Smooth muscle cell (in vitro differentiated cells): ENCODE results near the gene GCC2. TPM values are rescaled to one million over a fixed set of nuclear protein-coding genes. Genes with fewer than 3 reads are reported as not detected.

ENCODE experiments used
- DNase-seq: peaks from one replicate; lab custom pipeline; 2025; ENCODE audit not compliant: unreplicated experiment; lab: John Stamatoyannopoulos, UW
- H2AFZ ChIP-seq: fragments of 200-600 bp; sonication (generic); 2 replicates; pipeline ENCODE4 v1.6.0; 2016; ENCODE audit warnings: antibody characterized with exemption, low read depth, mild to moderate bottlenecking
- H3F3A ChIP-seq: fragments of 200-600 bp; sonication (generic); 2 replicates; pipeline ENCODE4 v1.6.0; 2017; ENCODE audit warnings: antibody characterized with exemption, low read depth
- H3K27ac ChIP-seq: fragments of 200-600 bp; sonication (generic); 2 replicates; pipeline ENCODE4 v1.5.1; 2016; ENCODE audit warnings: low read depth, mild to moderate bottlenecking
- H3K27me3 ChIP-seq: fragments of 200-600 bp; sonication (generic); 2 replicates; pipeline ENCODE4 v1.6.1; 2016; ENCODE audit warnings: low read depth, mild to moderate bottlenecking
- H3K36me3 ChIP-seq: fragments of 200-600 bp; sonication (generic); 2 replicates; pipeline ENCODE4 v1.5.1; 2016; ENCODE audit warnings: low read depth
- H3K4me1 ChIP-seq: fragments of 200-600 bp; sonication (generic); 2 replicates; pipeline ENCODE4 v1.5.1; 2016; ENCODE audit warnings: low read depth
- H3K4me2 ChIP-seq: fragments of 200-600 bp; sonication (generic); 2 replicates; pipeline ENCODE4 v1.6.0; 2016; ENCODE audit warnings: mild to moderate bottlenecking
- H3K4me3 ChIP-seq: fragments of 200-600 bp; sonication (generic); 2 replicates; pipeline ENCODE4 v1.5.1; 2016; ENCODE audit warnings: mild to moderate bottlenecking
- H3K79me2 ChIP-seq: fragments of 200-600 bp; sonication (generic); 2 replicates; pipeline ENCODE4 v1.6.0; 2016; ENCODE audit warnings: low read depth, mild to moderate bottlenecking
- H3K9ac ChIP-seq: fragments of 200-600 bp; sonication (generic); 2 replicates; pipeline ENCODE4 v1.6.0; 2016; ENCODE audit warnings: low read depth
- H3K9me3 ChIP-seq: fragments of 200-600 bp; sonication (generic); replicated peaks from 2 replicates; pipeline ENCODE4 v1.5.1; 2016; ENCODE audit warnings: low read depth
- H4K20me1 ChIP-seq: fragments of 200-600 bp; sonication (generic); 2 replicates; pipeline ENCODE4 v1.6.0; 2016; ENCODE audit warnings: low read depth
- CTCF ChIP-seq: fragments of 200-600 bp; sonication (generic); IDR thresholded peaks from 2 replicates; pipeline ENCODE4 v1.5.1; 2017; ENCODE audit warnings: borderline replicate concordance, mild to moderate bottlenecking, antibody characterized with exemption; ENCODE audit not compliant: insufficient read depth, poor library complexity, severe bottlenecking
- WGBS: methylation state at CpG from one replicate; pipeline ENCODE4 v1.1.7; 2016; ENCODE audit warnings: low lambda C conversion rate; 5-methylcytosine and 5-hydroxymethylcytosine counted together
- polyA plus RNA-seq: library from polyadenylated mRNA; unstranded; fragments of >200 nt; fragmentation: Nextera tagmentation; extraction: Ambion mirVana; gene quantifications from 2 replicates; pipeline ENCODE4 v1.2.1, GENCODE V29; 2016
- total RNA-seq: library from RNA; depleted of rRNA; stranded (reverse); fragments of >200 nt; gene quantifications from 2 replicates; pipeline ENCODE4 v1.2.3, GENCODE V29; 2014

GCC2 gene
- total and polyA plus RNA-seq, 2 experiments from 2014 or later, result 18.3 to 36.4 TPM

GRCh38 chr2:108409768-108410167, 39.2 kb upstream of the GCC2 start:
- no peaks in the 10 kb centered on the region for H3K36me3 ChIP-seq
- TF ChIP-seq CTCF, result no peak
- DNase-seq, result no peak
- no peak overlapping the region for H3K4me2 ChIP-seq
- H2AFZ ChIP-seq, result no peak overlapping the region
- WGBS, result 50% methylated on average over 1 of the region's 1 CpG
- H3K27ac ChIP-seq, result no peak overlapping the region
- no peaks in the 10 kb centered on the region for H3K27me3 ChIP-seq
- no peaks in the 10 kb centered on the region for H3K4me1 ChIP-seq
- H3K79me2 ChIP-seq, result no peaks in the 10 kb centered on the region
- no peaks in the 10 kb centered on the region for H3F3A ChIP-seq
- no peaks in the 10 kb centered on the region for H4K20me1 ChIP-seq
- H3K4me3 ChIP-seq, result no peak overlapping the region
- no peak overlapping the region for H3K9ac ChIP-seq
- no peaks in the 10 kb centered on the region for H3K9me3 ChIP-seq

- no peak overlapping the region for H3K9ac ChIP-seq
- peak overlapping the region; percentile 24 for H3K4me2 ChIP-seq
- H2AFZ ChIP-seq, result no peak overlapping the region
- TF ChIP-seq CTCF, result no peak
- no peak for DNase-seq
- no peaks in the 10 kb centered on the region for H3F3A ChIP-seq
- H3K36me3 ChIP-seq, result no peaks in the 10 kb centered on the region
- H3K4me1 ChIP-seq, result no peaks in the 10 kb centered on the region
- peak overlapping the region; percentile 56 for H3K27ac ChIP-seq
- H3K79me2 ChIP-seq, result no peaks in the 10 kb centered on the region
- H4K20me1 ChIP-seq, result no peaks in the 10 kb centered on the region
- H3K9me3 ChIP-seq, result no peaks in the 10 kb centered on the region
- 21% methylated on average over 1 of the region's 1 CpG for WGBS
- no peaks in the 10 kb centered on the region for H3K27me3 ChIP-seq
- no peak overlapping the region for H3K4me3 ChIP-seq
Observed at GRCh38 chr2:108412995-108413710, 35.9 kb upstream of the GCC2 start.

GRCh38 chr2:108413711-108414095, 35.3 kb upstream of the GCC2 start:
- no peak for DNase-seq
- Histone ChIP-seq H4K20me1 (no peaks in the 10 kb centered on the region), H3K9ac (no peak overlapping the region), H3K27ac (peak overlapping the region; percentile 56), H3K4me3 (no peak overlapping the region), H3K9me3 (no peaks in the 10 kb centered on the region), H3K36me3 (no peaks in the 10 kb centered on the region), H3K79me2 (no peaks in the 10 kb centered on the region), H3K27me3 (no peaks in the 10 kb centered on the region), H3K4me2 (no peak overlapping the region), H3F3A (no peaks in the 10 kb centered on the region), H2AFZ (no peak overlapping the region), H3K4me1 (no peaks in the 10 kb centered on the region)
- WGBS, result 92% methylated on average over 1 of the region's 1 CpG
- TF ChIP-seq CTCF, result no peak

GRCh38 chr2:108414256-108414876, 34.6 kb upstream of the GCC2 start:
- no peak overlapping the region for H3K9ac ChIP-seq
- 93% methylated on average over 3 of the region's 3 CpGs for WGBS
- H3K36me3 ChIP-seq, result no peaks in the 10 kb centered on the region
- no peaks in the 10 kb centered on the region for H3F3A ChIP-seq
- no peaks in the 10 kb centered on the region for H4K20me1 ChIP-seq
- H3K27ac ChIP-seq, result no peak overlapping the region
- H3K4me3 ChIP-seq, result no peak overlapping the region
- H3K27me3 ChIP-seq, result no peaks in the 10 kb centered on the region
- no peak for DNase-seq
- no peaks in the 10 kb centered on the region for H3K4me1 ChIP-seq
- no peaks in the 10 kb centered on the region for H3K9me3 ChIP-seq
- H2AFZ ChIP-seq, result no peak overlapping the region
- no peaks in the 10 kb centered on the region for H3K79me2 ChIP-seq
- no peak overlapping the region for H3K4me2 ChIP-seq
- no peak for TF ChIP-seq CTCF
